OCI-LY7 (cell line): ENCODE data around the gene AQP11. TPM values are rescaled to one million over a fixed set of nuclear protein-coding genes. Genes with fewer than 3 reads are reported as not detected.

Experiments used
- BruUV-seq: library from RNA; stranded (reverse); fragments of 400-500 nt; replicated peaks from 2 replicates; lab custom pipeline; 2021; lab: Mats Ljungman, UMichigan
- CTCF ChIA-PET: fragments of 300-600 bp; sonication (Branson Sonifier 250); formaldehyde crosslinking; loops from one replicate; lab custom pipeline; 2022; ENCODE audit warnings: antibody characterized with exemption; ENCODE audit not compliant: unreplicated experiment; lab: Charles Lee
- POLR2A ChIA-PET: fragments of 300-600 bp; sonication (Branson Sonifier 250); formaldehyde crosslinking; loops from one replicate; lab custom pipeline; 2022; ENCODE audit warnings: antibody characterized with exemption; lab: Charles Lee
- DNase-seq: peaks from one replicate; pipeline ENCODE4 v3.0.0-alpha.2; 2015; ENCODE audit warnings: low spot score
- H2AFZ ChIP-seq: fragments of 200-600 bp; sonication (generic), shearing (Covaris generic); 2 replicates; pipeline ENCODE4 v1.6.1; 2014; ENCODE audit warnings: mild to moderate bottlenecking, antibody characterized with exemption, low read length, moderate library complexity
- H3K27ac ChIP-seq: fragments of 200-600 bp; sonication (generic); 2 replicates; pipeline ENCODE4 v1.5.1; 2014; ENCODE audit warnings: mixed run types, low read depth, mild to moderate bottlenecking, moderate library complexity, low read length, inconsistent platforms; ENCODE audit not compliant: poor library complexity, severe bottlenecking
- H3K36me3 ChIP-seq: fragments of 200-600 bp; sonication (generic); 2 replicates; pipeline ENCODE4 v1.6.1; 2014; ENCODE audit warnings: mild to moderate bottlenecking, antibody characterized with exemption, low read length, moderate library complexity, mixed read lengths; ENCODE audit not compliant: insufficient read depth
- H3K4me1 ChIP-seq: fragments of 200-600 bp; sonication (generic); 2 replicates; pipeline ENCODE4 v1.5.1; 2014; ENCODE audit warnings: mild to moderate bottlenecking, low read length; ENCODE audit not compliant: insufficient read depth, poor library complexity, severe bottlenecking
- H3K4me2 ChIP-seq: fragments of 200-600 bp; sonication (generic); 2 replicates; pipeline ENCODE4 v1.6.1; 2014; ENCODE audit warnings: mild to moderate bottlenecking, low read length
- H3K4me3 ChIP-seq: fragments of 200-600 bp; sonication (generic); 2 replicates; pipeline ENCODE4 v1.5.1; 2014; ENCODE audit warnings: mild to moderate bottlenecking, low read depth, low read length; ENCODE audit not compliant: poor library complexity, severe bottlenecking
- H3K79me2 ChIP-seq: fragments of 200-600 bp; sonication (generic); 2 replicates; pipeline ENCODE4 v1.6.1; 2016; ENCODE audit warnings: low read depth, mild to moderate bottlenecking, low read length, moderate library complexity, mixed read lengths; ENCODE audit not compliant: insufficient read depth
- H3K9me2 ChIP-seq: fragments of 200-600 bp; sonication (generic); 2 replicates; pipeline ENCODE4 v1.6.1; 2016; ENCODE audit warnings: mild to moderate bottlenecking, low read length, mixed read lengths; ENCODE audit not compliant: insufficient read depth
- H3K9me3 ChIP-seq: fragments of 200-600 bp; sonication (generic); 2 replicates; pipeline ENCODE4 v1.6.1; 2014; ENCODE audit warnings: mild to moderate bottlenecking, mixed run types, low read length, mixed read lengths
- H4K20me1 ChIP-seq: fragments of 200-600 bp; sonication (generic); 2 replicates; pipeline ENCODE4 v1.6.1; 2014; ENCODE audit warnings: mild to moderate bottlenecking, antibody characterized with exemption, low read length, moderate library complexity, mixed read lengths; ENCODE audit not compliant: insufficient read depth
- EZH2phosphoT487 ChIP-seq: fragments of 200-600 bp; sonication (generic); IDR thresholded peaks from 2 replicates; pipeline ENCODE4 v1.6.1; 2018; ENCODE audit warnings: low read depth, borderline replicate concordance, mild to moderate bottlenecking, mixed run types, antibody characterized with exemption, low read length, moderate library complexity, mixed read lengths
- intact Hi-C: fragments of 100-400 bp; cut with micrococcal nuclease; formaldehyde crosslinking; loops from one replicate; pipeline ENCODE4 v1.10.0; 2022; ENCODE audit not compliant: unreplicated experiment
- total RNA-seq, 2 experiments: library from RNA; depleted of rRNA in 1 of 2; stranded (reverse); fragments of >200 nt in 1 of 2; shearing (Covaris generic) in 1 of 2; gene quantifications; 2 replicates each; pipeline ENCODE4 v1.2.3, GENCODE V29; 2014 to 2022
- TF ChIP-seq, protein P1 (sequence below): fragments of 200-600 bp; sonication (generic); conservative IDR thresholded peaks from 2 replicates; pipeline ENCODE4 v1.5.1; 2014; ENCODE audit warnings: mild to moderate bottlenecking, antibody characterized with exemption, low read length, moderate library complexity, mixed read lengths

The AQP11 gene
- total RNA-seq, 2 experiments from 2014 or later, result not detected

DNA sequence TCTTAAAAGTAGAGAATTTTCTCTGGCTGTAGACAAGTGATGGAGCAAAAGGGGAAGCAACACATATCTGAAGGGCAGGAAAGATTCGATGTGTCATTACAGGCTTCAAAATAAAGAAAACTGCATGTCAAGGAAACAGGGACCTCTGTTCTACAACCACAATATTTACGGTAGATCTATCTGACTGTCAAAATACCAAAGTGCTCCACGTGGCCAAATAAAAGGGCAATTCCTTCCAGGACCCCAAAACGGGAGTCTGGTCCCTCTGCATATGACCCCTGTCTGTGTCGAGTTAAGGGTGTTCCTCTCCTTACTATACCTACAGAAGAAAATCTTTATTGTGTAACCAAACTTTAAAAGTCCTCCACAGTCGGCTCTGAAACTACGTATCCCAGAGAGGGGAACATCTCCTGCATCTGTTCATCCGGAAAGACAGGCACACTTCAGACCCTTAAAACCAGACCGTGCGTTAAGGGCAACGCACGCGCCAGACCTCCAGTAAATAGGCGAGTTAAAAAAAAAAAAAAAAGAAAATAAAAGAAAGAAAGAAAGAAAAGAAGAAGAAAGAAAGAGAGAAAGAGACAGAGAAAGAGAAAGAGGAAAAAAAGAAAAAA, 47.1 kb downstream of the AQP11 start:
- TF ChIP-seq, protein P1, sequence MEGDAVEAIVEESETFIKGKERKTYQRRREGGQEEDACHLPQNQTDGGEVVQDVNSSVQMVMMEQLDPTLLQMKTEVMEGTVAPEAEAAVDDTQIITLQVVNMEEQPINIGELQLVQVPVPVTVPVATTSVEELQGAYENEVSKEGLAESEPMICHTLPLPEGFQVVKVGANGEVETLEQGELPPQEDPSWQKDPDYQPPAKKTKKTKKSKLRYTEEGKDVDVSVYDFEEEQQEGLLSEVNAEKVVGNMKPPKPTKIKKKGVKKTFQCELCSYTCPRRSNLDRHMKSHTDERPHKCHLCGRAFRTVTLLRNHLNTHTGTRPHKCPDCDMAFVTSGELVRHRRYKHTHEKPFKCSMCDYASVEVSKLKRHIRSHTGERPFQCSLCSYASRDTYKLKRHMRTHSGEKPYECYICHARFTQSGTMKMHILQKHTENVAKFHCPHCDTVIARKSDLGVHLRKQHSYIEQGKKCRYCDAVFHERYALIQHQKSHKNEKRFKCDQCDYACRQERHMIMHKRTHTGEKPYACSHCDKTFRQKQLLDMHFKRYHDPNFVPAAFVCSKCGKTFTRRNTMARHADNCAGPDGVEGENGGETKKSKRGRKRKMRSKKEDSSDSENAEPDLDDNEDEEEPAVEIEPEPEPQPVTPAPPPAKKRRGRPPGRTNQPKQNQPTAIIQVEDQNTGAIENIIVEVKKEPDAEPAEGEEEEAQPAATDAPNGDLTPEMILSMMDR, result no peak
- Histone ChIP-seq H3K4me3 (peak overlapping the region; percentile 96), H3K79me2 (peaks cover 53% of the 10 kb centered on the region), H3K9me2 (no peaks in the 10 kb centered on the region), H3K36me3 (peaks cover 38% of the 10 kb centered on the region), H3K9me3 (peaks cover 21% of the 10 kb centered on the region), H3K27ac (peak overlapping the region; percentile 59), H3K4me1 (peaks cover 12% of the 10 kb centered on the region), H3K4me2 (peak overlapping the region; percentile 90), H4K20me1 (no peaks in the 10 kb centered on the region), H2AFZ (0 out of 2 replicates have a peak overlapping the region, but pooled peaks have one; percentile 98)
- intact Hi-C loops, result loop anchor here (1.0 to 2.0 kb wide), 2 partner anchors 184 to 357 kb away; partner anchors contain the start of genes AAMDC, INTS4 and RSF1
- ChIA-PET CTCF (no interaction called here), POLR2A (interaction anchor here (1.4 kb wide), 1 partner anchor 34 kb away, joined by 3 read pairs; no protein-coding TSS in a partner anchor)
- DNase-seq, result peak; percentile 26
- TSS peak; percentile 87 for BruUV-seq

DNA sequence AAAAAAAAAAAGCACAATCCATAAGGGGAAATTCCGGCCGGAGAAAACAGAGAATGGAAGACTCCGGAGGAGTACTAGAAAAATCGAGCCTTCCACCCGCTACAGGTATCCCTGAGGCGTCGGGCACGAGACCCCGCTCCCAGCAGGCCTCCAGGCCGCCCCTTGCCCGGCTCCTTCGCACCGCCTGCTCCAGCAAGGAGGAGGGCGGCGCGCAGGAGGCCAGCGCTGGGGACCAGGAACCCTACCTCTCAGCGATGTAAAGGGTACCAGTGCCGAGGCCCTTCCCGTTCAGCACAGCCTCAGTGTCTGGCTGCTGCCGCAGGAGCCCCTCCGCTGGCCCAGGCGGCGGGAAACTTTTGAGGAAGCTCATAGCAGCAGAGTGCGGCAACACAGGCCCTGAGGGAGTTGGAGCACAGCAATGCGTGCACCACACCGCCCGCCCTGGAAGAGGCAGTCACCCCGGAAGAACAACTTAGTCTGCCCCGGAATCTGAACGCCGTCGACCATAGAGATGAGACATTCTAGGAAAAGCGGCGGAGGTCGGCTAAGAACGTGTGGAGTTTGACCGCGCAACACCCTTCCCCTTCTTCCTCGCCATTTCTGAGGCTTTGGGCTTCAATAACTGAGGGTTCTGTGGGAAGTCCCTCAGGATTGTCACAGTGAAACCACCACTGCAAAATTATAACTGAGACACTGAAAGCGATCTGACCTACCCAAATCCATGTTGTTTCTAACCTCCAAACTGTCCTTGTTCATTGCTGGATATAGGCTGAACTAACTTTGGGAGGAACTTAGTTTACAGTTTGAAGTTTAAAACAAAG, 47.8 kb downstream of the AQP11 start, which contains the start of gene CLNS1A:
TSS of gene CLNS1A (minus strand) at position 450 of the 821 bp plus-strand sequence. CDS start at position 370, 80 bp downstream.
- POLR2A ChIA-PET, result interaction anchor here (0.6 to 1.4 kb wide), 2 partner anchors 33 to 352 kb away, joined by 3 to 4 read pairs; no protein-coding TSS in a partner anchor

More for the DNA sequence above, 47.8 kb downstream of the AQP11 start, which contains the start of gene CLNS1A:
- H2AFZ ChIP-seq, result peak within 1 kb of the TSS; percentile 98
- no TSS peak for BruUV-seq
- peaks cover 23% of the 10 kb centered on the region for H3K9me3 ChIP-seq
- peak within 1 kb of the TSS; percentile 59 for H3K27ac ChIP-seq
- CTCF ChIA-PET, result no interaction called here
- H3K4me1 ChIP-seq, result peaks cover 12% of the 10 kb centered on the region
- TF ChIP-seq EZH2phosphoT487, result no peak
- TF ChIP-seq, protein P1, result no peak
- H3K4me3 ChIP-seq, result peak within 1 kb of the TSS; percentile 96
- H3K9me2 ChIP-seq, result no peaks in the 10 kb centered on the region
- intact Hi-C loops, result loop anchor here (1.0 to 2.0 kb wide), 2 partner anchors 183 to 357 kb away; partner anchors contain the start of genes AAMDC, INTS4 and RSF1
- H3K36me3 ChIP-seq, result peaks cover 31% of the 10 kb centered on the region
- H4K20me1 ChIP-seq, result no peaks in the 10 kb centered on the region
- peak; percentile 92 for DNase-seq
- peaks cover 46% of the 10 kb centered on the region for H3K79me2 ChIP-seq
- peak within 1 kb of the TSS; percentile 90 for H3K4me2 ChIP-seq
